Small intestine (tissue), 7 donors: ENCODE measurements around the gene KLB. TPM values are rescaled to one million over a fixed set of nuclear protein-coding genes. Genes with fewer than 3 reads are reported as not detected.

Experiments
- DNase-seq, 2 donors: peaks; one replicate each; pipeline versions ENCODE4 v3.0.0 to v3.0.0-alpha.2; 2013
- FAIRE-seq: peaks from 2 replicates; lab custom pipeline; 2012; peaks lifted over from hg19 to GRCh38; lab: Jason Lieb, UNC
- H3K27ac ChIP-seq, 3 donors: one replicate each; pipeline ENCODE4 v1.5.1; 2013; ENCODE audit warnings: low read length in 2 of 3, mild to moderate bottlenecking in 2 of 3, control low read depth in 1 of 3, inconsistent platforms in 1 of 3, low read depth in 1 of 3, moderate library complexity in 1 of 3
- H3K27me3 ChIP-seq, 3 donors: one replicate each; pipeline ENCODE4 v1.6.1; 2013; ENCODE audit warnings: low read length in 3 of 3, inconsistent platforms in 1 of 3; ENCODE audit not compliant: control insufficient read depth in 3 of 3, insufficient read depth in 3 of 3
- H3K36me3 ChIP-seq, 3 donors: one replicate each; pipeline ENCODE4 v1.6.1; 2013; ENCODE audit warnings: low read length in 3 of 3, inconsistent platforms in 1 of 3, low read depth in 1 of 3, mild to moderate bottlenecking in 1 of 3, moderate library complexity in 1 of 3; ENCODE audit not compliant: control insufficient read depth in 3 of 3, insufficient read depth in 2 of 3
- H3K4me1 ChIP-seq, 3 donors: one replicate each; pipeline ENCODE4 v1.6.1; 2013; ENCODE audit warnings: low read length in 2 of 3, inconsistent platforms in 1 of 3, low read depth in 1 of 3, mild to moderate bottlenecking in 1 of 3, moderate library complexity in 1 of 3; ENCODE audit not compliant: control insufficient read depth in 3 of 3, insufficient read depth in 2 of 3
- H3K4me3 ChIP-seq, 3 donors: one replicate each; pipeline ENCODE4 v1.5.1; 2013; ENCODE audit warnings: low read length in 3 of 3, control low read depth in 1 of 3, inconsistent platforms in 1 of 3, low read depth in 1 of 3, mild to moderate bottlenecking in 1 of 3, moderate library complexity in 1 of 3
- H3K9me3 ChIP-seq, 2 donors: one replicate each; pipeline ENCODE4 v1.6.1; 2013; ENCODE audit warnings: low read depth in 1 of 2, low read length in 1 of 2; ENCODE audit not compliant: control insufficient read depth in 2 of 2, insufficient read depth in 1 of 2
- WGBS, 3 donors: extraction: QIAGEN DNeasy Blood & Tissue Kit; methylation state at CpG; one replicate each; pipeline ENCODE4 v1.1.7; 2013; 5-methylcytosine and 5-hydroxymethylcytosine counted together
- polyA plus RNA-seq, 4 donors: library from polyadenylated mRNA; stranded (reverse) in 3 of 4; unstranded in 1 of 4; fragments of 200-250 nt in 3 of 4; fragments of 120-200 nt in 1 of 4; gene quantifications; one replicate each; pipeline versions ENCODE4 v1.2.1 to v1.2.3, GENCODE V29; 2013
- donor health status: healthy with polysubstance abuse.
- donor health status: control.
- donor health status: control.
- donor health status: Bipolar disorder and iron deficiency.
- donor health status: healthy.

Gene KLB
- polyA plus RNA-seq, 4 donors: 0.36 to 1.4 (median 0.72) TPM

DNA sequence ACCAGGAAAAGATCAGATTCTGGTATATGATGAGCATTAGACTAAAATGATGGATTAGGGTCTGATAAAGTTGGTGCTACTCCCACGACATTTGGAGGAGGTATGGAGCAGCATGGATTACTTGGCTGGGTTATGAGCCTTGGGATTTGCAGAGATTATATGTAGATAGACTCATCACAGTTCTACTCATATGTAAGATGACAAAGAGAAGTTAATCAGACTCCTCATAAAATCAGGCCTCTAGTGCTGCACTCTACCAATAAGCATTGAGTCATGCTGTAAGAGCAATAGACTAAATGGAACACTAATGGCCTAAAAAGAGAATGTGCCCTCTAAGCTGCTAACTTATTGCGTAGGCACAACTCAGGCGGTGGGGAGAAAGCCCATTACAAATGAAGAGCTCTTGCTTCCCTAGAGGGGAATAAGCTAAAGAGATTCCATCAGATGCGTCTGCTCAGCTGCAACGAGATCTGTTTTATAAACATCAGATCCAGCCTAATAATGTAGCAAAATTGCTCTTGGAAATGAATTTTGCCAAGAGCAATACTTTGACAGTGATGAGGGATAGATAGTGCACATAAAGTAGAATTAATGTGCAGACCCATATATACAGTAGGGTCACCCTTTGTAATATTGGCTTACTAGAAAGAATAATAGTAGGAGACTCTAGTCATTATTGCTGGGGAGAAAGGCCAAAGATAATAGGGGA is 69.6 kb downstream of the KLB start:
- DNase-seq (no peak), FAIRE-seq (no peak)
- Histone ChIP-seq H3K9me3 (no peaks in the 10 kb centered on the region), H3K4me3 (no peak overlapping the region), H3K36me3 (peaks cover 0 to 27% (median 7%) of the 10 kb centered on the region in 3 donors), H3K27me3 (no peaks in the 10 kb centered on the region), H3K27ac (no peak overlapping the region), H3K4me1 (no peaks in the 10 kb centered on the region)
- WGBS, 3 donors: 73 to 90% (median 82%) methylated on average over 5 of the region's 5 CpGs

DNA sequence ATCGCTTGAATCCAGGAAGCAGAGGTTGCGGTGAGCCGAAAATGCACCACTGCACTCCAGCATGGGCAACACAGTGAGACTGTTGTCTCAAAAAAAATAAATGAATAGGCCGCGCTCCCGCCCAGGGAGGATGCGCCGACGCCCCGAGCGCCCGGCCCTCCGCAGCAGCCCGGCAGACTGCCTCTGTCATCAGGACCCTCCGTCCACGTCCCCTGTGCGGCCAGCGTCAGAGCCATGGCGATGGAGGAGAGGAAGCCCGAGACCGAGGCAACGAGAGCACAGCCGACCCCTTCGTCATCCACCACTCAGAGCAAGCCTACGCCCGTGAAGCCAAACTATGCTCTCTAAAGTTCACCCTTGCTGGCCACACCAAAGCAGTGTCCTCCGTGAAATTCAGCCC is 73.5 kb downstream of the KLB start:
- 97 to 100% (median 98%) methylated on average over 27 of the region's 27 CpGs for WGBS, 3 donors

DNA sequence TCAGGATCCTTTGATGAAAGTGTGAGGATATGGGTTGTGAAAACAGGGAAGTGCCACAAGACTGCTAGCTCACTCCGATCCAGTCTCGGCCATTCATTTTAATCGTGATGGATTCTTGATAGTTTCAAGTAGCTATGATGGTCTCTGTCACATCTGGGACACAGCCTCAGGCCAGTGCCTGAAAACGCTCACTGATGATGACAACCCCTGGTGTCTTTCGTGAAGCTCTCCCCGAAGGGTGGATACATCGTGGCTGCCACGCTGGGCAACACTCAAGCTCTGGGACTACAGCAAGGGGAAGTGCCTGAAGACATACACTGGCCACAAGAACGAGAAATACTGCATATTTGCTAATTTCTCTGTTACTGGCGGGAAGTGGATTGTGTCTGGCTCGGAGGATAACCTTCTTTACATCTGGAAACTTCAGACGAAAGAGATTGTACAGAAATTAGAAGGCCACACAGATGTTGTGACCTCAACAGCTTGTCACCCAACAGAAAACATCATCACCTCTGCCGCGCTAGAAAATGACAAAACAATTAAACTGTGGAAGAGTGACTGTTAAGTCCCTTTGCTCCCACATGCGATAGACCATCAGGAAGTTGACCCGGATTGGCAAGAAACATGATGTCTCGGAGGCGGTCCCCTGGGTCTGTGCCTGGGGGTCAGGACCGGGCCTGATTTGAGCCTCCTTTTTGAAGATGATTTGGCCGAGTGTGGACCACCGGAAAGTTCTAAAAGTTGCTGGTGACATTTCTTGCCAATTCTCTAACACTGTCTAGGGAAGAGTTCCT is 74.4 kb downstream of the KLB start:
- Histone ChIP-seq H3K27ac (no peak overlapping the region), H3K4me3 (no peak overlapping the region), H3K4me1 (no peaks in the 10 kb centered on the region), H3K36me3 (peaks cover 0 to 7% (median 0%) of the 10 kb centered on the region in 3 donors), H3K27me3 (no peaks in the 10 kb centered on the region), H3K9me3 (peaks cover 0 to 21% of the 10 kb centered on the region in 2 donors)
- 89 to 91% (median 89%) methylated on average over 21 of the region's 21 CpGs for WGBS, 3 donors
- DNase-seq (no peak), FAIRE-seq (no peak)

More for the DNA sequence above, 73.5 kb downstream of the KLB start:
- Histone ChIP-seq H3K36me3 (peaks cover 0 to 11% (median 0%) of the 10 kb centered on the region in 3 donors), H3K4me1 (no peaks in the 10 kb centered on the region), H3K27ac (no peak overlapping the region), H3K9me3 (peaks cover 0 to 17% of the 10 kb centered on the region in 2 donors), H3K27me3 (no peaks in the 10 kb centered on the region), H3K4me3 (no peak overlapping the region)
- DNase-seq: no peak
- no peak for FAIRE-seq

DNA sequence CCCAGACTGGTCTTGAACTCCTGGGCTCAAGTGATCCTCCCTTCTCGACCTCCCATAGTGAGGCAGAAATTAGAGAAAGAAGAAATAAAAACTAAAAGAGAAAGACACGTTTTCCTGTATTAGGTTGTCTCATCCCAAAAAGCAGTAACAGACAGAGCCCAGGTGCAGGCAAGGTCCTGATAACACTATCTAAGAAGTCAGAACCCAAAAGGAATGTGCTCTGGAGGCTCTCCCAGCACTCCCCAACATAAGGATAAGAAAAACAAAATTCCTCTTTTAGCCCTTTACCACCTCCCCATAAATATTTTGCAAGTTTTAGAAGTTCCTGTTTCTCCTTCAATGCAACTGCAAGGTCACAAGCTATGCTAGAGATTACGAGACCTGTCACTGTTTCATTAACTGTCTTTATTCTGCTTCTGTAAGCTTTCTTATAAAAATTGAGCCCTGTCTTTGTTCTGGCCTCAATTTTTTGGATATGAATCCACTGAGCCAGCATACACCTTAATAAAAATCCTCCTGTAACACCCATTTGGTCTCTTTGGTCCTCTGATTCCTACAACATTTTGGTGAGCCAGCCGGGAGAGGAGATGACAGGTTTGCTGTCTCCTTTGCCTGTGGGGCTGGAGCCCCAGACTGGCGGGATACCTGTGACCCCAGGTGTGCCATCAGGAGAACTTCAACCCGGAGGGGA is 78.0 kb downstream of the KLB start:
- FAIRE-seq: no peak
- peaks cover 0 to 23% of the 10 kb centered on the region in 2 donors for H3K9me3 ChIP-seq
- H3K27ac ChIP-seq: no peak overlapping the region
- H3K4me1 ChIP-seq: peaks cover 0 to 5% (median 0%) of the 10 kb centered on the region in 3 donors
- H3K4me3 ChIP-seq: no peak overlapping the region
- no peaks in the 10 kb centered on the region for H3K36me3 ChIP-seq
- 85 to 86% (median 86%) methylated on average over 6 of the region's 6 CpGs for WGBS, 3 donors
- no peak for DNase-seq
- no peaks in the 10 kb centered on the region for H3K27me3 ChIP-seq

DNA sequence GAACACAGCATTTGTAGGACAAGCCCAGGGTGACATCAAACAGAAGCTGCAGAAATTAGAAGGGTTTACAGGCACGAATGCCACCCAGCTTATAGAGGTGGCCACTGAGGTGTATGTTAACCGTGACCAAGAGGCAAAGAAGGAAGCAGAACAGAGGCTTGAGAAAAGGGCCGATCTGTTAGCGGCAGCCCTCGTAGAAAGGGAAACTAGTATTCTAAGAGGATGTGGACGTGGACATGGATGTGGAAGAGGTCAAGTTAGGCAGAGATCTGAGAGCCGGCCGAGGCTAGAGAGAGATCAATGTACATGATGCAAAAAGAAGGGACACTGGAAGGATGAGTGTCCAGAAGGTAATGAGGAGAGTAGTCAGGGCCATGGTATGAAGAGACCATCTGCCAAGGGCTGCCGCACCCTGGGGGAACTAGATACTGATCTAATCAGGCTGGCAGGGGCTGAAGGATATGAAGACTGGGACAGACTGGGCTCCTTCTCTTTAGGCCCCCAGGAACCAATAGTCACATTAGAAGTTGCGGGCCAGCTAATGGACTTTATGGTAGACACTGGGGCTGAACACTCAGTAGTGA is 79.6 kb downstream of the KLB start:
- no peak for FAIRE-seq
- Histone ChIP-seq H3K4me3 (no peak overlapping the region), H3K4me1 (peaks cover 0 to 5% (median 0%) of the 10 kb centered on the region in 3 donors), H3K9me3 (peaks cover 0 to 26% of the 10 kb centered on the region in 2 donors), H3K27me3 (no peaks in the 10 kb centered on the region), H3K27ac (no peak overlapping the region), H3K36me3 (no peaks in the 10 kb centered on the region)
- DNase-seq: no peak
- WGBS, 3 donors: 81 to 87% (median 87%) methylated on average over 10 of the region's 10 CpGs

DNA sequence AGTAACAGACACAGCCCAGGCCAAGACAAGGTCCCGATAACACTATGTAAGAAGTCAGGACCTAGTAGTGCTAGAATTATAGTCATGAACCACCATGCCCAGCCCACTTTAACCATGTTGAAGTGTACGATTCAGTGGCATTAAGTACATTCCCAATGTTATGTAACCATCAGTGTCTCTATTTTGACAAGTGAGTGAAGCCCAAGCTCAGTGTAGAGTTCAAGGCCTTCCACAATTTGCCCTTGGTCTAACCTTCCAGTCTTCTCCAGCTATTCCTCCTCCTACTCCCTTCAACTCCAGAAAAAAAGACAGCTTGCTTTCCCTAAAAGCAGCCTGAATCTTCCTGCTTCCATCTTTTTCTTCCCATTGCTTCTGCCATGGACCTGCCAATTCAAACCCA is 83.6 kb downstream of the KLB start:
- WGBS, 3 donors: 92 to 95% (median 92%) methylated on average over 2 of the region's 2 CpGs
- no peak for DNase-seq
- H3K9me3 ChIP-seq: peaks cover 0 to 9% of the 10 kb centered on the region in 2 donors
- no peaks in the 10 kb centered on the region for H3K27me3 ChIP-seq
- H3K4me1 ChIP-seq: peaks cover 0 to 5% (median 0%) of the 10 kb centered on the region in 3 donors
- no peaks in the 10 kb centered on the region for H3K36me3 ChIP-seq
- H3K27ac ChIP-seq: no peak overlapping the region
- H3K4me3 ChIP-seq: no peak overlapping the region
- no peak for FAIRE-seq

DNA sequence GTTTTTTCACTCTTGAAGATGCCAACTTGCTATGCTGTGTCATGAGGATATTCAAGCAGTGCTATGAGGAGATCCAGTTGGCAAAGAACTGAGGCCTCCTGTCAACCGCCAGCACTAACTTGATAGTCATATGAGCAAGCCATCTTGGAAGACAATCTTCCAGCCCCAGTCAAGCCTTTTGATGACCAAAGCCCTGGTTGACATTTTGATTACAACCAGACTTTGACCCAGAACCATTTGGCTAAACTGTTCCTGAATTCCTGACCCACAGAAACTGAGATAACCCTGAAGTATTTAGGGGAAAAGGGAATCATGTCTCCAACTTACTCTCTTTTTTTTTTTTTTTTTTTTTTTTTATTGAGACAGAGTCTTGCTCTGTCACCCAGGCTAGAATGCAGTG is 87.6 kb downstream of the KLB start:
- no peak overlapping the region for H3K4me3 ChIP-seq
- H3K4me1 ChIP-seq: no peaks in the 10 kb centered on the region
- 89 to 100% (median 90%) methylated on average over 1 of the region's 1 CpG for WGBS, 3 donors
- H3K9me3 ChIP-seq: peaks cover 0 to 3% of the 10 kb centered on the region in 2 donors
- no peak for FAIRE-seq
- H3K36me3 ChIP-seq: peaks cover 0 to 9% (median 0%) of the 10 kb centered on the region in 3 donors
- no peak overlapping the region for H3K27ac ChIP-seq
- no peaks in the 10 kb centered on the region for H3K27me3 ChIP-seq
- DNase-seq: peak in 1 of 2 donors; percentile 25
